GM19468 (cell line): Measurements from ENCODE around the gene BCL6.

Experiments
- ATAC-seq: cut with Tn5 transposase; IDR thresholded peaks from one replicate; pipeline ENCODE4 v1.9.1; 2021; ENCODE audit warnings: mild to moderate bottlenecking, moderate library complexity, moderate number of reproducible peaks; ENCODE audit not compliant: unreplicated experiment; ENCODE audit errors: extremely low read depth

Gene BCL6

GRCh38 chr3:187721055-187721454 is 24.2 kb downstream of the BCL6 start:
- no peak for ATAC-seq

GRCh38 chr3:187720337-187720670 is 25.0 kb downstream of the BCL6 start:
- ATAC-seq = no peak

- no peak for ATAC-seq
These were observed 25.5 kb downstream of the BCL6 start for GRCh38 chr3:187719628-187720336.

GRCh38 chr3:187718802-187719201 is 26.5 kb downstream of the BCL6 start:
- ATAC-seq = no peak

GRCh38 chr3:187717572-187717971 is 27.7 kb downstream of the BCL6 start:
- no peak for ATAC-seq

- ATAC-seq = peak; percentile 78
These were observed 30.8 kb downstream of the BCL6 start for GRCh38 chr3:187714404-187714979.

GRCh38 chr3:187713504-187713903 is 31.8 kb downstream of the BCL6 start:
- ATAC-seq = peak; percentile 44

- ATAC-seq = no peak
These were observed 36.1 kb downstream of the BCL6 start for GRCh38 chr3:187709155-187709554.

- no peak for ATAC-seq
These were observed 36.6 kb downstream of the BCL6 start for GRCh38 chr3:187708696-187709095.

- ATAC-seq = no peak
These were observed 38.3 kb downstream of the BCL6 start for GRCh38 chr3:187706971-187707370.

- ATAC-seq = no peak
These were observed 40.1 kb downstream of the BCL6 start for GRCh38 chr3:187705164-187705563.

GRCh38 chr3:187702507-187703033 is 42.7 kb downstream of the BCL6 start, which contains the start of gene RTP2:
Gene RTP2, minus strand, starts transcription at chr3:187702557. Its CDS starts 429 bp downstream, at chr3:187702128.
- ATAC-seq = no peak

- ATAC-seq = no peak
These were observed 45.0 kb downstream of the BCL6 start for GRCh38 chr3:187700249-187700648.

- no peak for ATAC-seq
These were observed 46.5 kb downstream of the BCL6 start for GRCh38 chr3:187698499-187699399.

GRCh38 chr3:187696021-187696420 is 49.2 kb downstream of the BCL6 start:
- ATAC-seq = no peak

- ATAC-seq = no peak
These were observed 49.8 kb downstream of the BCL6 start for GRCh38 chr3:187695449-187695848.

GRCh38 chr3:187694801-187695200 is 50.5 kb downstream of the BCL6 start:
- ATAC-seq = no peak

- no peak for ATAC-seq
These were observed 51.8 kb downstream of the BCL6 start for GRCh38 chr3:187693431-187693830.

- no peak for ATAC-seq
These were observed 55.3 kb downstream of the BCL6 start for GRCh38 chr3:187689984-187690383.

- no peak for ATAC-seq
These were observed 58.5 kb downstream of the BCL6 start for GRCh38 chr3:187686621-187687273.
